Keratinocyte (primary cell): ENCODE data around the gene LAMA3. TPM values are rescaled to one million over a fixed set of nuclear protein-coding genes. Genes with fewer than 3 reads are reported as not detected.

Experiments
- DNase-seq: peaks from one replicate; pipeline ENCODE4 v3.0.0-alpha.2; 2011; ENCODE audit warnings: low read depth, missing footprints, low spot score
- FAIRE-seq: peaks from 2 replicates; lab custom pipeline; 2011; peaks lifted over from hg19 to GRCh38; lab: Jason Lieb, UNC
- H2AFZ ChIP-seq: 2 replicates; pipeline ENCODE4 v1.6.0; 2012; ENCODE audit warnings: low read length, control low read depth, inconsistent platforms; ENCODE audit not compliant: control insufficient read depth
- H3K27ac ChIP-seq: 2 replicates; pipeline ENCODE4 v1.5.1; 2011; ENCODE audit warnings: low read length; ENCODE audit not compliant: control insufficient read depth, insufficient read depth
- H3K27me3 ChIP-seq: 3 replicates; pipeline ENCODE4 v1.6.0; 2011; ENCODE audit warnings: low read length; ENCODE audit not compliant: control insufficient read depth, insufficient read depth; ENCODE audit errors: extremely low read depth
- H3K36me3 ChIP-seq, 2 experiments: 2 replicates in 1 of 2; 3 replicates in 1 of 2; pipeline ENCODE4 v1.5.1; 2011; ENCODE audit warnings: low read length in 2 of 2, mild to moderate bottlenecking in 1 of 2; ENCODE audit not compliant: control insufficient read depth in 2 of 2, insufficient read depth in 2 of 2; ENCODE audit errors: extremely low read depth in 1 of 2
- H3K4me1 ChIP-seq: 3 replicates; pipeline ENCODE4 v1.5.1; 2011; ENCODE audit warnings: low read length; ENCODE audit not compliant: control insufficient read depth, insufficient read depth; ENCODE audit errors: extremely low read depth
- H3K4me2 ChIP-seq: 3 replicates; pipeline ENCODE4 v1.6.0; 2011; ENCODE audit warnings: low read depth, low read length; ENCODE audit not compliant: control insufficient read depth, insufficient read depth; ENCODE audit errors: extremely low read depth
- H3K4me3 ChIP-seq, 3 experiments: fragments of 200-600 bp in 1 of 3; sonication (generic) in 1 of 3; 2 replicates in 2 of 3; 3 replicates in 1 of 3; pipeline ENCODE4 v1.5.1; 2011 to 2016; ENCODE audit warnings: low read length in 3 of 3, mild to moderate bottlenecking in 3 of 3, control low read depth in 2 of 3, inconsistent platforms in 1 of 3, low read depth in 1 of 3, mixed read lengths in 1 of 3, mixed run types in 1 of 3, moderate library complexity in 1 of 3; ENCODE audit not compliant: control insufficient read depth in 2 of 3, insufficient read depth in 2 of 3; ENCODE audit errors: extremely low read depth in 1 of 3
- H3K79me2 ChIP-seq: 2 replicates; pipeline ENCODE4 v1.6.0; 2012; ENCODE audit warnings: low read length; ENCODE audit not compliant: control insufficient read depth, insufficient read depth
- H3K9ac ChIP-seq: 3 replicates; pipeline ENCODE4 v1.6.0; 2011; ENCODE audit warnings: low read length; ENCODE audit not compliant: control insufficient read depth, insufficient read depth; ENCODE audit errors: extremely low read depth
- H3K9me1 ChIP-seq: 3 replicates; pipeline ENCODE4 v1.6.0; 2011; ENCODE audit warnings: low read length; ENCODE audit not compliant: control insufficient read depth, insufficient read depth; ENCODE audit errors: extremely low read depth
- H3K9me3 ChIP-seq: 2 replicates; pipeline ENCODE4 v1.5.1; 2012; ENCODE audit warnings: low read depth, low read length; ENCODE audit not compliant: control insufficient read depth
- H4K20me1 ChIP-seq: 3 replicates; pipeline ENCODE4 v1.6.0; 2011; ENCODE audit warnings: low read length; ENCODE audit not compliant: control insufficient read depth, insufficient read depth; ENCODE audit errors: extremely low read depth
- EZH2 ChIP-seq: IDR thresholded peaks from one replicate; pipeline ENCODE4 v1.6.1; 2012; ENCODE audit warnings: inconsistent platforms, mild to moderate bottlenecking, low read length, moderate library complexity
- dilution Hi-C: fragments of 300-500 bp; cut with MboI; formaldehyde crosslinking; loops from one replicate; pipeline ENCODE4 v1.7.0; 2020; ENCODE audit warnings: low sequenced_read_pairs; ENCODE audit not compliant: extremely low pct_ligation_motif_present
- polyA plus RNA-seq, 5 experiments: library from polyadenylated mRNA; depleted of rRNA in 3 of 5; stranded (reverse) in 3 of 5; stranded (forward) in 1 of 5; unstranded in 1 of 5; fragments of >200 nt; gene quantifications; 1 replicate in 1 of 5; 2 replicates in 3 of 5; 3 replicates in 1 of 5; pipeline versions ENCODE4 v1.2.1 to v1.2.3, GENCODE V29; 2011 to 2012; ENCODE audit warnings: missing spikeins in 2 of 5, low read depth in 1 of 5, low replicate concordance in 1 of 5
- TF ChIP-seq, protein P1 (sequence below), 3 experiments: IDR thresholded peaks in 1 of 3; conservative IDR thresholded peaks in 1 of 3; optimal IDR thresholded peaks in 1 of 3; 2 replicates in 2 of 3; 3 replicates in 1 of 3; pipeline versions ENCODE3 to v1.5.1; 2011; ENCODE audit warnings: low read length in 3 of 3, mild to moderate bottlenecking in 3 of 3, moderate library complexity in 2 of 3, control low read depth in 1 of 3, inconsistent platforms in 1 of 3; ENCODE audit not compliant: insufficient read depth in 2 of 3; ENCODE audit errors: extremely low read depth in 1 of 3

LAMA3 gene
- polyA plus RNA-seq, 1 donor (not counting 4 experiments of a cell fraction or from before 2014, with no cell fraction given): 1,944 TPM

DNA sequence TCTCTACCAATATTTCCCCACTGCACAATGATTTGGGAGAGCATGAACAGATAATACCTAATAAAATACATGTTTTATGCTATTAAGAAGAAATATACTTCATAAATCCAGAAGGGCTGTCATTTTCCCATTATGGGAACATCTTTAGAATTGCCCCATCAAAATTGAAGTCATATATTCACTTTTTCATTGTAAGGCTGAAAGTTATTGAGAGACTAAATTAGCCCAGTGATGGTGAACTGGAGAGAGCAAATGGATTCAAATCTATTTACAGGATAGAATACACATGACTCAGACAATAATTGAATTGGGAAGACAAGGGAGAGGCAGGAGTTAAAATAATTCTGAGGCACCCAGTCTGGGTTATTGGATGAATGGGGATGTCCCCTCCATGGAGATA is 245.6 kb downstream of the LAMA3 start:
- H2AFZ ChIP-seq: no peak overlapping the region
- no peak overlapping the region for H3K4me3 ChIP-seq
- H3K9me1 ChIP-seq: no peaks in the 10 kb centered on the region
- H3K9me3 ChIP-seq: no peaks in the 10 kb centered on the region
- dilution Hi-C loops: no loop called here
- FAIRE-seq (no peak), DNase-seq (no peak)
- H3K27ac ChIP-seq: no peak overlapping the region
- H3K27me3 ChIP-seq: no peaks in the 10 kb centered on the region
- H3K4me1 ChIP-seq: no peaks in the 10 kb centered on the region
- no peaks in the 10 kb centered on the region for H3K79me2 ChIP-seq
- H4K20me1 ChIP-seq: peaks cover 10% of the 10 kb centered on the region
- TF ChIP-seq, protein P1, sequence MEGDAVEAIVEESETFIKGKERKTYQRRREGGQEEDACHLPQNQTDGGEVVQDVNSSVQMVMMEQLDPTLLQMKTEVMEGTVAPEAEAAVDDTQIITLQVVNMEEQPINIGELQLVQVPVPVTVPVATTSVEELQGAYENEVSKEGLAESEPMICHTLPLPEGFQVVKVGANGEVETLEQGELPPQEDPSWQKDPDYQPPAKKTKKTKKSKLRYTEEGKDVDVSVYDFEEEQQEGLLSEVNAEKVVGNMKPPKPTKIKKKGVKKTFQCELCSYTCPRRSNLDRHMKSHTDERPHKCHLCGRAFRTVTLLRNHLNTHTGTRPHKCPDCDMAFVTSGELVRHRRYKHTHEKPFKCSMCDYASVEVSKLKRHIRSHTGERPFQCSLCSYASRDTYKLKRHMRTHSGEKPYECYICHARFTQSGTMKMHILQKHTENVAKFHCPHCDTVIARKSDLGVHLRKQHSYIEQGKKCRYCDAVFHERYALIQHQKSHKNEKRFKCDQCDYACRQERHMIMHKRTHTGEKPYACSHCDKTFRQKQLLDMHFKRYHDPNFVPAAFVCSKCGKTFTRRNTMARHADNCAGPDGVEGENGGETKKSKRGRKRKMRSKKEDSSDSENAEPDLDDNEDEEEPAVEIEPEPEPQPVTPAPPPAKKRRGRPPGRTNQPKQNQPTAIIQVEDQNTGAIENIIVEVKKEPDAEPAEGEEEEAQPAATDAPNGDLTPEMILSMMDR (optimal IDR thresholded peaks at IDR 0.05 in 1 of 3, IDR thresholded peaks at IDR 0.05 in 1 of 3, conservative IDR thresholded peaks at IDR 0.05 in 1 of 3; ENCODE audit: extremely low read depth in 1 of 3, insufficient read depth in 2 of 3, low read length in 3 of 3): no peak
- no peak for TF ChIP-seq EZH2
- H3K9ac ChIP-seq: no peak overlapping the region
- no peak overlapping the region for H3K4me2 ChIP-seq
- peaks cover 40 to 71% of the 10 kb centered on the region in 2 experiments for H3K36me3 ChIP-seq

DNA sequence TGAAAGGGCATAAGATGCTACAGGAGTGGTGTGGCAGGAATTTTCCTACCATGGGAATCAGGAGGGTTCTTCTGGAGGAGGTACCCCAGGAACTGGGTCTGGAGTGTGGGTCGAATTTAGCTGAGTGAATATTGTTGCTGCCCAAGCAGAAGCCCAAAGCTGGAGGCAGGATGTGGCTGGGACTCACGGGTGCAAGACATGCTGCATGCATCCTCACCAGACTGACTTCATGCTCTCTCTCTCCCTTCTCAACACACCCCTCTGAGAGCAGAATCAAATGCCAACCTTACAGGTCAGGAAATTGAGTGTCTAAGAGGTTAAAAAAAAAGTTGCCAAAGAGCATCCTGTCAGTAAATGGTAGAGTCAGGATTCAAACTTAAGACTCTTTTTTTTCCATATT is 246.6 kb downstream of the LAMA3 start:
- Histone ChIP-seq H4K20me1 (peaks cover 10% of the 10 kb centered on the region), H3K4me3 (no peak overlapping the region), H3K27me3 (no peaks in the 10 kb centered on the region), H3K36me3 (peaks cover 44 to 75% of the 10 kb centered on the region in 2 experiments), H2AFZ (no peak overlapping the region), H3K4me1 (no peaks in the 10 kb centered on the region), H3K79me2 (no peaks in the 10 kb centered on the region), H3K9ac (no peak overlapping the region), H3K9me1 (no peaks in the 10 kb centered on the region), H3K27ac (no peak overlapping the region), H3K9me3 (no peaks in the 10 kb centered on the region), H3K4me2 (no peak overlapping the region)
- FAIRE-seq: no peak
- dilution Hi-C loops: no loop called here
- no peak for DNase-seq
- TF ChIP-seq, protein P1 (optimal IDR thresholded peaks at IDR 0.05 in 1 of 3, IDR thresholded peaks at IDR 0.05 in 1 of 3, conservative IDR thresholded peaks at IDR 0.05 in 1 of 3; ENCODE audit: extremely low read depth in 1 of 3, insufficient read depth in 2 of 3, low read length in 3 of 3): no peak
- TF ChIP-seq EZH2: no peak
